WI38 (cell line): ENCODE measurements around the gene EIF5B.
"Not testable (repeated sequence)": the region's sequence is repeated elsewhere in the genome, so short reads cannot be mapped to it uniquely, and the experiment has no call there.

Experiments used
- H3K4me3 ChIP-seq: 2 replicates; pipeline ENCODE4 v1.5.1; 2011; ENCODE audit warnings: low read depth, mild to moderate bottlenecking, control low read depth, low read length
- TF ChIP-seq, protein P1 (sequence below): IDR thresholded peaks from 2 replicates; pipeline ENCODE4 v1.5.1; 2012; ENCODE audit warnings: low read depth, mild to moderate bottlenecking, control low read depth, low read length

The EIF5B gene

GRCh38 chr2:99354070-99354469 lies 16.9 kb downstream of the EIF5B start:
- H3K4me3 ChIP-seq: no peak overlapping the region
- TF ChIP-seq, protein P1, sequence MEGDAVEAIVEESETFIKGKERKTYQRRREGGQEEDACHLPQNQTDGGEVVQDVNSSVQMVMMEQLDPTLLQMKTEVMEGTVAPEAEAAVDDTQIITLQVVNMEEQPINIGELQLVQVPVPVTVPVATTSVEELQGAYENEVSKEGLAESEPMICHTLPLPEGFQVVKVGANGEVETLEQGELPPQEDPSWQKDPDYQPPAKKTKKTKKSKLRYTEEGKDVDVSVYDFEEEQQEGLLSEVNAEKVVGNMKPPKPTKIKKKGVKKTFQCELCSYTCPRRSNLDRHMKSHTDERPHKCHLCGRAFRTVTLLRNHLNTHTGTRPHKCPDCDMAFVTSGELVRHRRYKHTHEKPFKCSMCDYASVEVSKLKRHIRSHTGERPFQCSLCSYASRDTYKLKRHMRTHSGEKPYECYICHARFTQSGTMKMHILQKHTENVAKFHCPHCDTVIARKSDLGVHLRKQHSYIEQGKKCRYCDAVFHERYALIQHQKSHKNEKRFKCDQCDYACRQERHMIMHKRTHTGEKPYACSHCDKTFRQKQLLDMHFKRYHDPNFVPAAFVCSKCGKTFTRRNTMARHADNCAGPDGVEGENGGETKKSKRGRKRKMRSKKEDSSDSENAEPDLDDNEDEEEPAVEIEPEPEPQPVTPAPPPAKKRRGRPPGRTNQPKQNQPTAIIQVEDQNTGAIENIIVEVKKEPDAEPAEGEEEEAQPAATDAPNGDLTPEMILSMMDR: no peak

GRCh38 chr2:99354825-99355224 lies 17.6 kb downstream of the EIF5B start:
- not testable (repeated sequence) for H3K4me3 ChIP-seq

GRCh38 chr2:99356853-99357252 lies 19.7 kb downstream of the EIF5B start:
- H3K4me3 ChIP-seq: no peak overlapping the region
- TF ChIP-seq, protein P1: no peak

- TF ChIP-seq, protein P1: no peak
- H3K4me3 ChIP-seq: no peak overlapping the region
Observed at GRCh38 chr2:99365661-99366060, 28.5 kb downstream of the EIF5B start.

DNA sequence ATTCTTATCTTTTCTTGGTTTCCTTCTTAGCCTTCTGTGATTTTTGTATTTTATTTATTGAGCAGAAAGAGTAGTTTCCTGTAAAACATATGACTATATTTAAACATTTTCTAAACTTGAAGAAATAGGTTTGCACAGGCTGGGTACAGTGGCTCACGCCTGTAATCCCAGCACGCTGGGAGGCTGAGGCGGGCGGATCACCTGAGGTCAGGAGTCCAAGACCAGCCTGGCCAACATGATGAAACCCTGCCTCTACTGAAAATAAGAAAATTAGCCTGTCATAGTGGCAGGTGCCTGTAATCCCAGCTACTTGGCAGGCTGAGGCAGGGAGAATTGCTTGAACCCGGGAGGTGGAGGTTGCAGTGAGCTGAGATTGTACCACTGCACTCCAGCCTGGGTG lies 31.7 kb downstream of the EIF5B start:
- H3K4me3 ChIP-seq: not testable (repeated sequence)

DNA sequence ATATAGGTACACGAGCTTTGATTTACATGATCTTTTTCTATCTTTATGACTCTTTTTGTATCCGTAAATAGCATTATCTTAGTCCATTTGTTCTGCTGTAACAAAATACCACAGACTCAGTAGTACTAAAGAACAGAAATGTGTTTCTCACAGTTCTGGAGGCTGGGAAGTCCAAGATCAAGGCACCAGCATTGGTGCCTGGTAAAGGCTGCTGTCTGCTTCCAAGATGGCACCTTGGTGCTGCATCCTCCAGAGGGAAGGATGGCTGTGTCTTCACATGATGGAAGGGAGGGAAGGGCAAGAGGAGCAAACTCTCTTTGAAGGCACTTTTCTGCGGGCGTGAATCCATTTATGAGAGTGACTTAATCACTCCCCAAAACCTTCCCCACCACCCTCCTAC lies 36.0 kb downstream of the EIF5B start:
- TF ChIP-seq, protein P1: no peak
- no peak overlapping the region for H3K4me3 ChIP-seq

DNA sequence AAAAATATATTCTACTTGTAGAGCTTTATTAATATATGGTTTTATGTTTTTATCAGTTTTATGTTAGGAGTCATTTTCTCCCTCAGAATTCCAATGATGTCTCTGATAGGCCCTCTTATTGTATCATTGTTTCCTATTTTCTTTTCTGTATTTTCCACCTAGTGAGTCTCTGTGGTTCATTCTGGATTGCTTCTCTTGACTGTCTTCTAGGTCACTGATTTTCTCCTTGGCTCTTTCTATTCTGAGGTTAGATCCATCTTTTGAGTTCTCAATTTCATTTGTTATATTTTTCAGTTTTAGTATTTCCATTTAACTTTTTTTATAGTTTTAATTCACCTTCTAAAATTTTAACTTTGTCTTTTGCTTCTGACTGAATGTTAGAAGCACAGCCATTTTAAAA lies 37.6 kb downstream of the EIF5B start:
- no peak overlapping the region for H3K4me3 ChIP-seq
- TF ChIP-seq, protein P1: no peak

DNA sequence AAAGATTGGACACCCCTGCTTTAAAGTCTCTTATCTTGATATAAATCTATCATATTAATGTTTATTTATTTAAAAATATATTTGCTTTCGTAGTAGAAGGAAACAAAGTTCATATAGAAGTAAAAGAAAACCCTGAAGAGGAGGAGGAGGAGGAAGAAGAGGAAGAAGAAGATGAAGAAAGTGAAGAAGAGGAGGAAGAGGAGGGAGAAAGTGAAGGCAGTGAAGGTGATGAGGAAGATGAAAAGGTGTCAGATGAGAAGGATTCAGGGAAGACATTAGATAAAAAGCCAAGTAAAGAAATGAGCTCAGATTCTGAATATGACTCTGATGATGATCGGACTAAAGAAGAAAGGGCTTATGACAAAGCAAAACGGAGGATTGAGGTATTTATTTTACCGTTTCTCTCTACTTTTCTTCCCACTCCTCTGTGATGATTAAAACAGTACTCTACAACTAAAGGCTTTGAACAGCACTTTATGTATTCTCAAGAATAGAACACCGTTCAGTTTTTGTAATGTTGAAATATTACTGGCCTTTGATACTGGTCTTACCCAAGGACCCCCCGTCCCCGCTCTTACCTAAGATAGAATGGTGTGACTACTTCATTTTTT lies 39.2 kb downstream of the EIF5B start:
- H3K4me3 ChIP-seq: no peak overlapping the region
- TF ChIP-seq, protein P1: no peak
